Pulmonary artery endothelial cell (primary cell): Measurements from ENCODE around the gene LRP2BP. TPM values are rescaled to one million over a fixed set of nuclear protein-coding genes. Genes with fewer than 3 reads are reported as not detected.

Experiments
- DNase-seq: peaks from one replicate; pipeline ENCODE4 v3.0.0-alpha.2; 2011; ENCODE audit warnings: low read depth, low spot score
- total RNA-seq: library from RNA; depleted of rRNA; stranded (reverse); fragments of >200 nt; gene quantifications from 2 replicates; pipeline ENCODE4 v1.2.3, GENCODE V29; 2014

The LRP2BP gene
- total RNA-seq, 1 donor from 2014 or later = 0.33 TPM

- DNase-seq = peak; percentile 88
These were observed 416 bp upstream of the LRP2BP start for GRCh38 chr4:185395956-185396723.

GRCh38 chr4:185394568-185395237 lies 1.0 kb downstream of the LRP2BP start:
- no peak for DNase-seq

- no peak for DNase-seq
These were observed 3.6 kb downstream of the LRP2BP start for GRCh38 chr4:185392156-185392555.

- no peak for DNase-seq
These were observed 4.8 kb downstream of the LRP2BP start for GRCh38 chr4:185390941-185391340.

- no peak for DNase-seq
These were observed 7.8 kb downstream of the LRP2BP start for GRCh38 chr4:185387957-185388356.

GRCh38 chr4:185384930-185385331 lies 10.8 kb downstream of the LRP2BP start:
- peak; percentile 63 for DNase-seq

- no peak for DNase-seq
These were observed 11.7 kb downstream of the LRP2BP start for GRCh38 chr4:185384061-185384460.

- no peak for DNase-seq
These were observed 12.3 kb downstream of the LRP2BP start for GRCh38 chr4:185383451-185383850.

- DNase-seq = no peak
These were observed 13.0 kb downstream of the LRP2BP start for GRCh38 chr4:185382754-185383153.

- no peak for DNase-seq
These were observed 14.2 kb downstream of the LRP2BP start for GRCh38 chr4:185381288-185382196.

- DNase-seq = no peak
These were observed 15.4 kb downstream of the LRP2BP start for GRCh38 chr4:185380320-185380719.

- no peak for DNase-seq
These were observed 16.1 kb downstream of the LRP2BP start for GRCh38 chr4:185379326-185380295.

GRCh38 chr4:185378264-185378663 lies 17.5 kb downstream of the LRP2BP start:
- DNase-seq = no peak

GRCh38 chr4:185374573-185374972 lies 21.2 kb downstream of the LRP2BP start:
- DNase-seq = no peak

GRCh38 chr4:185374027-185374426 lies 21.7 kb downstream of the LRP2BP start:
- no peak for DNase-seq

- DNase-seq = no peak
These were observed 24.0 kb downstream of the LRP2BP start for GRCh38 chr4:185371702-185372101.

- DNase-seq = no peak
These were observed 25.3 kb downstream of the LRP2BP start for GRCh38 chr4:185370268-185370949.

- DNase-seq = no peak
These were observed 26.0 kb downstream of the LRP2BP start for GRCh38 chr4:185369731-185370130.

GRCh38 chr4:185364886-185365285 lies 30.8 kb downstream of the LRP2BP start:
- no peak for DNase-seq

- no peak for DNase-seq
These were observed 32.5 kb downstream of the LRP2BP start for GRCh38 chr4:185363251-185363650.
